ENCODE data around the gene MAGEA9.
"Not testable (repeated sequence)": the region's sequence is repeated elsewhere in the genome, so short reads cannot be mapped to it uniquely, and the experiment has no call there.

The MAGEA9 gene, protein sequence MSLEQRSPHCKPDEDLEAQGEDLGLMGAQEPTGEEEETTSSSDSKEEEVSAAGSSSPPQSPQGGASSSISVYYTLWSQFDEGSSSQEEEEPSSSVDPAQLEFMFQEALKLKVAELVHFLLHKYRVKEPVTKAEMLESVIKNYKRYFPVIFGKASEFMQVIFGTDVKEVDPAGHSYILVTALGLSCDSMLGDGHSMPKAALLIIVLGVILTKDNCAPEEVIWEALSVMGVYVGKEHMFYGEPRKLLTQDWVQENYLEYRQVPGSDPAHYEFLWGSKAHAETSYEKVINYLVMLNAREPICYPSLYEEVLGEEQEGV

DNA sequence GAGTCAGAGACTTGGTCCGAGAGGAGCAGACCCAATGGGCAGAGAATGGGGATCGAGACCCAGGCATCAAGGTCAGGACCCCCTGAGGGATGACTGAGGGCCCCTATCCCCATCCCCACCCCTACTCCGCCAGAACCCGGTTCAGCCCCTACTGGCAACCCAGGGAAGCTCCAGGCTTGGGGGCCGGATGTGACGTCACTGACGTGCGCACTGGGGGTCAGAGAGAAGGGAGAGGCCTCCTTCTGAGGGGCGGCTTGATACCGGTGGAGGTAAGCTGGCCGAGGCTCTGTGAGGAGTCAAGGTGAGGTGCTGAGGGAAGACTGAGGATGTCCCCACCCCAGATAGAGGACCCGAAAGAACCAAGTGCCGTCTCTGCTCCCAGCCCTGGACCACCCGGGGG is at the start of gene MAGEA9:
Gene MAGEA9 (plus strand): TSS at position 204 of the 400 bp plus-strand sequence. CDS start 4,281 bp downstream, outside the sequence.
- not testable (repeated sequence) for DNase-seq

GRCh38 chrX:149742269-149742668 is 39.5 kb upstream of the MAGEA9 start:
- DNase-seq = not testable (repeated sequence)

- DNase-seq = not testable (repeated sequence)
These were observed 35.2 kb upstream of the MAGEA9 start for GRCh38 chrX:149746390-149747007.

DNA sequence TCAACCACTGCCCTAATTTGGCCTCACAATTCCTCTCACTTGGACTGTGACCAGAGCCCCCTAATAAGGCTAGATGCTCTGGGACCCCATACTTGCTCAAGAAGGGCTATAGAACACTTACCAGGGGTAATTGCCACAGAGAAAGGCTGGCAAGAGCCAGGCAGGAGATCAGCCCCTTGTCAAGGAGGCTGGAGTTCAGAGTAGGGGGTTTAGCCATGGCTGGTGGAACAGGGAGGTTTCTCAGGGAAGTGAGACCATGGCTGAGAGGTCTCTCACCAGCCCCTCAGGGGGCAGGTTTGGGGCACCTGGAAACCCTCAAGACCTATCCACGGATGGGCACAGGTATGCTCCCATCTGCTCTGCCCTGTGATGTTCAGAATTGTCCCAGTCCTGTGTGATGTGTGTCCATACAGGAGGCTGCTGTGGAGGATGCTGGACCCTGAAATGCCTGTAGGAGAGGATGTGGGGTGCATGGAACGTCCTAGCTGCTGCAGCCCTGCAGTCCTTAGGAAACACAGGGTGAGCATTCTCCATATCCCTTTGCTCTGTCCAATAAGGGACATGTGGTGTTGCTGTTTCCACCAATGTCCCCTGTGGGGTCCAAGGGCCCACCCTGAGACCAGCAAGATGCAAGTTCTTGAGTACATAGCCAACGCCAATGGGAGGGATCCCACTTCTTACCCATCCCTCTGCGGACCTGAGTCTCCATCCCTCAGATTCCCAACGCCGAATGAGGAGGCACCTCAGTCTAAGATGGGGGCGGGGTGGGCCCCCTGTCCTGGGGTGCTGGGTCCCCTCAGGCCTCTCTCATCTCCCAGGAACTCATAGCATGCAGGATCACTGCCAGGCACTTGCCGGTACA is 24.3 kb upstream of the MAGEA9 start:
- no peak for DNase-seq

DNA sequence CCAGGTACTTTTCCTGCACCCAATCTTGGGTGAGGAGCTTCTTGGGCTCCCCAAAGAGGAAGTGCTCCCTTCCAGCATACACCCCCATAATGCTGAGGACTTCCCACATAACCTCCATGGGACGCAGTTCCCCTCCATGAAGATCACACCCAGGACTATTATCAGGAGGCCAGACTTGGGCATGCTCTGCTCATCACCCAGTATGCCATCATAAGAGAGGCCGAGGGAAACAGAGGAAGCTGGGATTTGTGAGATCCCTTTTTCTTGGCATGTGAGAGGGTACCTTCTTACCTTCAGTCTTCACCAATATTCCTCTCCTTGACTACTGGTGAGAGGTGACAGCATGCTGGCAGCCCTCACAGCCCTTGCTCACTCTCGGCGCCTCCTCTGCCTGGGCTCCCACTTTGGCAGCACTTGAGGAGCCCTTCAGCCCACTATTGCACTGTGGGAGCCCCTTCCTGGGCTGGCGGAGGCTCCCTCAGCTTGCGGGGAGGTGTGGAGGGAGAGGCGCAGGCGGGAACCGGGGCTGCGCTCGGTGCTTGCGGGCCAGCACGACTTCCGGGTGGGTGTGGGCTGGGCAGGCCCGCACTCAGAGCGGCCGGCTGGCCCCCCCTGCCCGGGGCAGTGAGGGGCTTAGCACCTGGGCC is 23.5 kb upstream of the MAGEA9 start:
- DNase-seq = no peak

GRCh38 chrX:149758715-149759078 is 23.0 kb upstream of the MAGEA9 start:
- DNase-seq = not testable (repeated sequence)

DNA sequence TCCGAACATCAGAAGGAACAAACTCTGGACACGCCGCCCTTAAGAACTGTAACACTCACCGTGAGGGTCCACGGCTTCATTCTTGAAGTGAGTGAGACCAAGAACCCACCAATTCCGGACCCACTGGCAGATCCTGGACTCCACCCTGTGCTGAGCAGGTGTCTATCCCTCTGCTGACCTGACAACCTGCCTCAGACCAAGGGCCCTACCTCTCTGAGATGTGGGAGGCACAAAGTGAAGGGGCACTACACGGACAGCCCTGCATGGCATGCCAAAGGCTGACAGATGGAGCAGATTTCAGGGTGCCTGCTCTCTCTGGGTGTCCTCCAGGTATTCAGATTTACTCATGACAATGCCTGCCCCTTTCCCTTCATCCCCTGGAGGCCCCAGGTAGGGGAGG is 21.9 kb upstream of the MAGEA9 start:
- DNase-seq = no peak

- DNase-seq = no peak
These were observed 20.8 kb upstream of the MAGEA9 start for GRCh38 chrX:149760965-149761364.

GRCh38 chrX:149761858-149762674 is 19.7 kb upstream of the MAGEA9 start:
- DNase-seq = not testable (repeated sequence)

- no peak for DNase-seq
These were observed 18.8 kb upstream of the MAGEA9 start for GRCh38 chrX:149762696-149763614.

DNA sequence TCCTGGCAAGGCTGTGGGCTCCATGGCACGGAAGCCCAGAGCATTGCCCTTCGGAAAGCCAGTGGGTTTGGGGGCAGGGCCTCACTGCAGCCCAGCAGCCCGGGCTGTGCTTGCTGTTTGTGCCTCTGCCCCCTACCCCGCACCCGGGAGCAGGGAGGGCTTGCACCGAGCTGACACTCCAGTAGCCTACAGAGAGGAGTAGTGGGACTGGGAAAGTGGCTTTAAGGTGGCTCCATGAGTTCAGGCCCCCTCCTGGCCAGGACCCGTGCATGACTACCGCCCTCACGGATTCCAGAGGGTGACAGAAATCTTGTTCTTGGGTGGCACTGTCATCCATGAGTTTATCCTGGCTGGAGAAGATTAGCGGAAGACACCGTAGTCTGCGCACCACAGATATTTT is 11.4 kb upstream of the MAGEA9 start:
- DNase-seq = not testable (repeated sequence)

DNA sequence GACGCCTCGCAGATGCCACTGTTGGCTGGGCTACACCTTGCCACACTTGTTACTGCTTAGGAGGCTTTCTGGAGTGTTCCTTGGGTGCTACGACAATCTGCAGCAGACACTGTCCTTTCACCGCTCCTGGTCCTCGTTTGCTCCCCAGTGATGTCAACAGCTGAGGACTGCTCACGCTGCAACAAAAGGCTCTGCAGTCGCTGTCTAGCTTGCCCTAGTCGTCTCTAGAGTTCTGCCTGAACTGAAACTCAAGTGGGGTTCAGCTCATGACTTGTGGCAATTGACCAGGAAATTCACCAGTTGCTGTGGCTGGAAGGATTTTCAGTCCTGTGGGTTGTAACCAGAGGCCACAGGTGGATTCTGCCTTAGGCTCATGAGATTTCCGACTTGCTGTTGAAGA is 8.7 kb upstream of the MAGEA9 start:
- not testable (repeated sequence) for DNase-seq

DNA sequence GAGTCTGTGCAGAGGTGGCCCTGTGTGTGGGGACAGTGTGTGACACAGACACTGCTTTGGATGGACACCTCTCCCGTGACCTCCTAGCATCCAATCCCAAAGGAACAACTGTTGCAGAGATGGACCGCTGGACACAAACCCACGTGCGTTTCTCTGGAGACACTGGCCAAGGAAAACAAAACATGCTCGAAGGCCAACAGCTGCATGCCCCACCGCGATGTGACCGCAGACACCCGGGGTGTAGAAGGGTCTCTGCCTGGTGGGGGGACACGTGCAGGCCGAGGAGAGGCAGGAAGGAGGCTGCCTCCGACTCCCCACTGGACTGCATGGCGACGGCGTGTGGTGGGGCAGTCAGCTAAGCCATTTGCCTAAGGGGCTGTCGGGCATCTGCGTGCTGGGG is 8.0 kb upstream of the MAGEA9 start, which contains the start of gene HSFX1:
Gene HSFX1 (plus strand): TSS at position 301 of the 400 bp plus-strand sequence. CDS start 614 bp downstream, outside the sequence.
- DNase-seq = not testable (repeated sequence)

DNA sequence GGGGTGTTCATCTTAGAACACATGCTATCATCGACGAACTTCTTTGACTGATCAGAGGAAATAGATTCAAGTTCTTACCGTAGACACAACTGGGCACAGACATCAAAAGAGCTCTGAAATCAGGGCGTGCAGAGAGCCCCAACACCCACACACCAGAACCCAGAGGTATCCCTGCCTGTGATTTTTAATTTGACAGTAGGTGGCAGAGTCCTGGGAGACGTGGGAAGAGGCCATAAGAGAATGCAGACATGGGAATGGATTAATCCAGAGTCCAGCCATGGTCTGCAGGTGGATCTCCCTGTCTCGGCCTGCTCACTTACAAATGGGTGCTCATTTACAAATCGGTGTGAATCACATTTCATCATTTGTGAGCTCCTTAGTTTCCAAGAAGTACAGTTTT is 3.7 kb upstream of the MAGEA9 start:
- DNase-seq = not testable (repeated sequence)

- DNase-seq = not testable (repeated sequence)
These were observed 13.8 kb downstream of the MAGEA9 start for GRCh38 chrX:149795531-149795930.

DNA sequence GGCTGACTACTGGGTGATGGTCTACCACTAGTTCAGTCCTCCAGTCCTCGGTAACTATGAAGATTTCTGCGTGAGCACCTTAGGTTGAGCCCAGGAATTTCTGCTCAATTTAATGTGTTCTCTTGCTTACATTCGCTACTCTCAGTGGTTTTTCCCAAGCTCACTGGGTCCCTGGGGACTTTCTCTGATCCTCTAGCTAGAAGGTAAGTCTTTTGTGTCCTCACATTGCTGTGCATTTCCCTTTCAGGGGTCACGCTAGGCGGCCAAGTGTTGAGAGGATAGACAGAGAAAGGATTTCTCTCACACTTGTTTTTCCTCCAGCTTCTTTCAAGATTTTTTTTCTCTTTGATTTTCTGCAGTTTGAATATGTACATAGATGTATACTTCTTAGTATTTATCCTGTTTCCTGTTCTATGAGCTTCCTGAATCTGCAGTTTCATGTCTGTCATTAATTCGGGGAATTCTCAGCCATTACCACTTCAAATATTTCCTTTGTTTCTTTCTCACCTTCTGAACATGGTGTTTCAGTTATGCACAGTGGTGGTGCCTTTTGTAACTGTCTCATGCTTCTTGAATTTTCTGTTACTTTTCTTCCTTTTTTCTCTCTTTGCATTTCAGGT is 17.5 kb downstream of the MAGEA9 start:
- DNase-seq = no peak

GRCh38 chrX:149799938-149800337 is 18.2 kb downstream of the MAGEA9 start:
- DNase-seq = no peak

DNA sequence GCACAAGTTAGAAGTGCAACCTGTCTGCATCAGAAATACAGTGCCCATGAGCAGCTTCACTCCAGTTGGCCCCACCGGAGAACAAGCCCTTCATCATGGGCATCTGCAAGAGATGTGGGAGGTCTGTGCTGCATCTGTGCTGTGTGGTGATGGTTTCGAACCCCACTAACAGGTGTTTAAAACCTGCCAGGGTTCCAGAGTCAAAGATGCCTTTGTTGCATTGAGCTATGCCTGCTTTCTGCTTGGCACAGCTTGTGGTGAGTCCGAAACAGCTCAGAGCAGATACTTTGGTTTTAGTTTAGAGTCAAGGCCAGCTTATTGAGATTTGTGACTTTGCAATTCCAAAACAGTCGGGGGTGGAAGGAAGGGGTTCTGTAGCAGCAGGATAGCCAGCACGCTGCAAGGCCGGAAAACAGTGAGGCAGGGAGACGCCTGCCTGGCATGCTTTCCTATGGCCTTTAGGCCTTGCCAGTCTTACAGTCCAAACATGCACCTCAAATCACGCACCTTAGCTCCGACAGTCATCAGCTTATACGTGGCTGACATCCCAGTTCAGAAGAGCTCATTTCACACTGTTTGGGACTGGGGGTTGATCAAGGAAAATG is 21.8 kb downstream of the MAGEA9 start:
- no peak for DNase-seq

DNA sequence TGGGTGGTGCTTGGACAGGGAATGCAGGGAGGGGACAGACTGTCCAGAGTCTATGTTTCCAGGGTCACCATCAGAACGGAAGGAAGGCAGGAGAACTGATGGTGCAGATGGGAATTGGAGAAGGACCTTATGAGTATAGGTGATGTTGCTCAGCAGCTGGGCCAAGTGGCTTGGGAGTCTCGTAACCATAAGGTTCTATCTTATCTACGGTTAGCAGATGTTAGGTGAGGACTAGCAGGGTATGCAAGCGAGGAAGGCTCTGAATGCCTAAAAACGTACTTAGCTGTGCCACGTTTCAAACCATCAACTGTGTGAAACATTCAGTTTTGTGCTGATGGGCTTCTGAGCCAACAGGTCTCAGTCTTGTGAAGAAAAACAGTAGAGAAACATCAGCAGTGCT is 22.4 kb downstream of the MAGEA9 start:
- no peak for DNase-seq

Data from right hindlimb (tissue), 1 donor.